ENCODE results near the gene GPR162. TPM values are rescaled to one million over a fixed set of nuclear protein-coding genes. Genes with fewer than 3 reads are reported as not detected.
A peak's percentile ranks its signal among the peaks of the same experiment; 100 is the strongest.
"Not testable (repeated sequence)": the region's sequence is repeated elsewhere in the genome, so short reads cannot be mapped to it uniquely, and the experiment has no call there.

Gene GPR162
- total and polyA plus RNA-seq, 2 experiments from 2014 or later = 2.3 TPM

- Histone ChIP-seq H3K9me3 (ENCODE audit: low read depth) (no peaks in the 10 kb centered on the region), H3K79me2 (peaks cover 35% of the 10 kb centered on the region), H3K36me3 (replicated peaks; ENCODE audit: insufficient read depth, low read depth) (no peaks in the 10 kb centered on the region), H3K4me1 (ENCODE audit: insufficient read depth) (peaks cover 28% of the 10 kb centered on the region), H3K4me3 (peak within 1 kb of the TSS; percentile 91), H2AFZ (peak within 1 kb of the TSS; percentile 8), H3K4me2 (peak within 1 kb of the TSS; percentile 98), H4K20me1 (ENCODE audit: insufficient read depth, poor library complexity, severe bottlenecking) (peaks cover 17% of the 10 kb centered on the region), H3K27me3 (no peaks in the 10 kb centered on the region), H3K9me2 (replicated peaks; ENCODE audit: insufficient read depth) (no peaks in the 10 kb centered on the region), H3K27ac (peak within 1 kb of the TSS; percentile 88)
- TF ChIP-seq EZH2phosphoT487 (IDR thresholded peaks at IDR 0.05; ENCODE audit: low read depth, severe bottlenecking, unreplicated experiment) (no peak), EZH2 (IDR thresholded peaks at IDR 0.05; ENCODE audit: borderline replicate concordance) (no peak), CTCF (IDR thresholded peaks at IDR 0.05; ENCODE audit: poor library complexity) (no peak)
- peak; percentile 100 for DNase-seq (ENCODE audit: low spot score)
- WGBS (ENCODE audit: low lambda C conversion rate, missing lambda C conversion rate) = 3% methylated on average over 39 of the region's 66 CpGs
Observed at GRCh38 chr12:6873094-6874014, 51.7 kb downstream of the GPR162 start, which contains the start of gene SPSB2. Gene SPSB2, minus strand, starts transcription at chr12:6873303. Its CDS starts 402 bp downstream, at chr12:6872901.

GRCh38 chr12:6874015-6874368 lies 52.4 kb downstream of the GPR162 start:
- H4K20me1 ChIP-seq (ENCODE audit: insufficient read depth, poor library complexity, severe bottlenecking) = peaks cover 11% of the 10 kb centered on the region
- peak overlapping the region; percentile 60 for H3K4me3 ChIP-seq
- not testable (repeated sequence) for DNase-seq (ENCODE audit: low spot score); H3K36me3 ChIP-seq (replicated peaks; ENCODE audit: insufficient read depth, low read depth); H3K27me3 ChIP-seq; H3K9me2 ChIP-seq (replicated peaks; ENCODE audit: insufficient read depth); H3K9me3 ChIP-seq (ENCODE audit: low read depth)
- WGBS (ENCODE audit: low lambda C conversion rate, missing lambda C conversion rate) = 58% methylated on average over 9 of the region's 9 CpGs
- peaks cover 22% of the 10 kb centered on the region for H3K4me1 ChIP-seq (ENCODE audit: insufficient read depth)
- H3K4me2 ChIP-seq = peak overlapping the region; percentile 98
- peak overlapping the region; percentile 86 for H3K27ac ChIP-seq
- H2AFZ ChIP-seq = peak overlapping the region; percentile 8
- H3K79me2 ChIP-seq = peaks cover 29% of the 10 kb centered on the region

Other genes with a start within 250 kb of the GPR162 start
- gene CHD4, start 214.4 kb upstream of the GPR162 start, total RNA-seq = 181 and 211 TPM in 2 replicates
- gene CHD4, start 214.4 kb upstream of the GPR162 start, polyA plus RNA-seq = 74.1 and 108 TPM in 2 replicates
- 0.60 and 1.0 TPM in 2 replicates for gene LPAR5, start 185.9 kb upstream of the GPR162 start, total RNA-seq
- 0.34 and 2.0 TPM in 2 replicates for gene LPAR5, start 185.9 kb upstream of the GPR162 start, polyA plus RNA-seq
- 0.20 and 0.68 TPM in 2 replicates for gene ACRBP, start 174.4 kb upstream of the GPR162 start, total RNA-seq
- gene ACRBP, start 174.4 kb upstream of the GPR162 start, polyA plus RNA-seq = 0.62 and 1.8 TPM in 2 replicates
- 35.7 and 39.7 TPM in 2 replicates for gene ING4, start 158.7 kb upstream of the GPR162 start, total RNA-seq
- 38.9 and 42.9 TPM in 2 replicates for gene ING4, start 158.7 kb upstream of the GPR162 start, polyA plus RNA-seq
- 33.8 and 34.5 TPM in 2 replicates for gene ZNF384, start 132.4 kb upstream of the GPR162 start, total RNA-seq
- 35.8 and 41.8 TPM in 2 replicates for gene ZNF384, start 132.4 kb upstream of the GPR162 start, polyA plus RNA-seq
- gene PIANP, start 121.0 kb upstream of the GPR162 start, total RNA-seq = 0.16 and 0.17 TPM in 2 replicates
- gene PIANP, start 121.0 kb upstream of the GPR162 start, polyA plus RNA-seq = 0.95 and 1.0 TPM in 2 replicates
- gene COPS7A, start 97.8 kb upstream of the GPR162 start, total RNA-seq = 46.9 and 56.7 TPM in 2 replicates
- gene COPS7A, start 97.8 kb upstream of the GPR162 start, polyA plus RNA-seq = 65.2 and 73.6 TPM in 2 replicates
- 210 and 241 TPM in 2 replicates for gene MLF2, start 68.7 kb upstream of the GPR162 start, total RNA-seq
- 508 and 535 TPM in 2 replicates for gene MLF2, start 68.7 kb upstream of the GPR162 start, polyA plus RNA-seq
- 179 and 180 TPM in 2 replicates for gene PTMS, start 55.5 kb upstream of the GPR162 start, total RNA-seq
- 282 and 315 TPM in 2 replicates for gene PTMS, start 55.5 kb upstream of the GPR162 start, polyA plus RNA-seq
- gene LAG3, start 49.3 kb upstream of the GPR162 start, total RNA-seq = 0.52 and 0.70 TPM in 2 replicates
- gene LAG3, start 49.3 kb upstream of the GPR162 start, polyA plus RNA-seq = 0.91 and 1.2 TPM in 2 replicates
- 2.4 and 2.7 TPM in 2 replicates for gene CD4, start 32.3 kb upstream of the GPR162 start, total RNA-seq
- gene CD4, start 32.3 kb upstream of the GPR162 start, polyA plus RNA-seq = 2.7 and 6.4 TPM in 2 replicates
- gene P3H3, start 6.6 kb downstream of the GPR162 start, total RNA-seq = 19.6 and 38.1 TPM in 2 replicates
- 38.6 and 47.3 TPM in 2 replicates for gene P3H3, start 6.6 kb downstream of the GPR162 start, polyA plus RNA-seq
- 1.6 and 2.6 TPM in 2 replicates for gene GNB3, start 19.1 kb downstream of the GPR162 start, total RNA-seq
- 10.2 and 19.1 TPM in 2 replicates for gene GNB3, start 19.1 kb downstream of the GPR162 start, polyA plus RNA-seq
- 7.5 and 8.5 TPM in 2 replicates for gene CDCA3, start 29.5 kb downstream of the GPR162 start, total RNA-seq
- 18.2 and 20.6 TPM in 2 replicates for gene CDCA3, start 29.5 kb downstream of the GPR162 start, polyA plus RNA-seq
- 60.5 and 61.6 TPM in 2 replicates for gene USP5, start 30.3 kb downstream of the GPR162 start, total RNA-seq
- gene USP5, start 30.3 kb downstream of the GPR162 start, polyA plus RNA-seq = 73.7 and 78.9 TPM in 2 replicates
- gene TPI1, start 45.7 kb downstream of the GPR162 start, total RNA-seq = 571 and 614 TPM in 2 replicates
- 891 and 918 TPM in 2 replicates for gene TPI1, start 45.7 kb downstream of the GPR162 start, polyA plus RNA-seq
- gene SPSB2, start 51.5 kb downstream of the GPR162 start, total RNA-seq = 10.8 and 14.1 TPM in 2 replicates
- gene SPSB2, start 51.5 kb downstream of the GPR162 start, polyA plus RNA-seq = 11.0 and 13.8 TPM in 2 replicates
- 8.2 and 9.3 TPM in 2 replicates for gene LRRC23, start 83.0 kb downstream of the GPR162 start, total RNA-seq
- 9.9 and 12.9 TPM in 2 replicates for gene LRRC23, start 83.0 kb downstream of the GPR162 start, polyA plus RNA-seq
- 11.1 and 11.8 TPM in 2 replicates for gene ENO2, start 92.8 kb downstream of the GPR162 start, total RNA-seq
- 14.2 and 18.8 TPM in 2 replicates for gene ENO2, start 92.8 kb downstream of the GPR162 start, polyA plus RNA-seq
- gene ATN1, start 106.1 kb downstream of the GPR162 start, total RNA-seq = 11.1 and 15.8 TPM in 2 replicates
- 32.7 and 43.7 TPM in 2 replicates for gene ATN1, start 106.1 kb downstream of the GPR162 start, polyA plus RNA-seq
- not detected in 2 replicates for gene RNU7-1, start 122.0 kb downstream of the GPR162 start, total RNA-seq
- not detected in 2 replicates for gene RNU7-1, start 122.0 kb downstream of the GPR162 start, polyA plus RNA-seq
- gene C12orf57, start 122.2 kb downstream of the GPR162 start, total RNA-seq = 219 and 289 TPM in 2 replicates
- gene C12orf57, start 122.2 kb downstream of the GPR162 start, polyA plus RNA-seq = 217 and 219 TPM in 2 replicates
- gene PTPN6, start 129.5 kb downstream of the GPR162 start, total RNA-seq = 14.5 and 17.2 TPM in 2 replicates
- gene PTPN6, start 129.5 kb downstream of the GPR162 start, polyA plus RNA-seq = 20.8 and 25.4 TPM in 2 replicates
- 186 and 197 TPM in 2 replicates for gene PHB2, start 148.8 kb downstream of the GPR162 start, total RNA-seq
- 142 and 143 TPM in 2 replicates for gene PHB2, start 148.8 kb downstream of the GPR162 start, polyA plus RNA-seq
- 24.3 and 26.8 TPM in 2 replicates for gene EMG1, start 149.1 kb downstream of the GPR162 start, total RNA-seq
- 50.3 and 51.8 TPM in 2 replicates for gene EMG1, start 149.1 kb downstream of the GPR162 start, polyA plus RNA-seq
- 76.9 and 78.6 TPM in 2 replicates for gene LPCAT3, start 196.7 kb downstream of the GPR162 start, total RNA-seq
- 118 and 119 TPM in 2 replicates for gene LPCAT3, start 196.7 kb downstream of the GPR162 start, polyA plus RNA-seq
- 114 and 120 TPM in 2 replicates for gene C1S, start 238.9 kb downstream of the GPR162 start, total RNA-seq
- gene C1S, start 238.9 kb downstream of the GPR162 start, polyA plus RNA-seq = 130 and 143 TPM in 2 replicates

Measured in hepatocyte (in vitro differentiated cells).